GM19035 (cell line): Measurements from ENCODE around the gene SKIC8.
"Not testable (repeated sequence)": the region's sequence is repeated elsewhere in the genome, so short reads cannot be mapped to it uniquely, and the experiment has no call there.

Experiments
- ATAC-seq: cut with Tn5 transposase; IDR thresholded peaks from one replicate; pipeline ENCODE4 v1.9.1; 2021; ENCODE audit not compliant: unreplicated experiment

Gene SKIC8

GRCh38 chr15:78257681-78258080 is 41.7 kb downstream of the SKIC8 start:
- no peak for ATAC-seq

- no peak for ATAC-seq
Measured at GRCh38 chr15:78256044-78256437, 43.4 kb downstream of the SKIC8 start.

GRCh38 chr15:78255421-78256043 is 43.9 kb downstream of the SKIC8 start:
- ATAC-seq, result no peak

GRCh38 chr15:78251136-78251535 is 48.3 kb downstream of the SKIC8 start:
- no peak for ATAC-seq

GRCh38 chr15:78249131-78249530 is 50.3 kb downstream of the SKIC8 start:
- ATAC-seq, result no peak

- ATAC-seq, result no peak
Measured at GRCh38 chr15:78247911-78248310, 51.5 kb downstream of the SKIC8 start.

- ATAC-seq, result not testable (repeated sequence)
Measured at GRCh38 chr15:78245976-78246620, 53.3 kb downstream of the SKIC8 start.

GRCh38 chr15:78245392-78245791 is 54.0 kb downstream of the SKIC8 start:
- ATAC-seq, result not testable (repeated sequence)

GRCh38 chr15:78244893-78245292 is 54.5 kb downstream of the SKIC8 start:
- ATAC-seq, result no peak

GRCh38 chr15:78244101-78244500 is 55.3 kb downstream of the SKIC8 start:
- ATAC-seq, result no peak

- no peak for ATAC-seq
Measured at GRCh38 chr15:78243491-78243941, 55.9 kb downstream of the SKIC8 start.

- no peak for ATAC-seq
Measured at GRCh38 chr15:78243058-78243457, 56.4 kb downstream of the SKIC8 start.

- no peak for ATAC-seq
Measured at GRCh38 chr15:78242128-78242527, 57.3 kb downstream of the SKIC8 start.

GRCh38 chr15:78241017-78241416 is 58.4 kb downstream of the SKIC8 start:
- ATAC-seq, result no peak

GRCh38 chr15:78239811-78240210 is 59.6 kb downstream of the SKIC8 start:
- no peak for ATAC-seq

- ATAC-seq, result no peak
Measured at GRCh38 chr15:78237146-78237545, 62.3 kb downstream of the SKIC8 start.

- no peak for ATAC-seq
Measured at GRCh38 chr15:78236491-78236890, 62.9 kb downstream of the SKIC8 start.

GRCh38 chr15:78234515-78235040 is 64.8 kb downstream of the SKIC8 start, which contains the start of gene ACSBG1:
Gene ACSBG1 (minus strand): TSS chr15:78234565. CDS start chr15:78234501, 64 bp downstream.
- ATAC-seq, result no peak

- no peak for ATAC-seq
Measured at GRCh38 chr15:78233496-78233895, 65.9 kb downstream of the SKIC8 start.
